OCI-LY3 (cell line): ENCODE measurements around the gene C10orf53.

Experiments used
- H2AFZ ChIP-seq: fragments of 200-600, 300-600 bp; shearing (Covaris generic); 2 replicates; pipeline ENCODE4 v1.6.0; 2014; ENCODE audit warnings: antibody characterized with exemption, low read depth, low read length
- H3K27ac ChIP-seq: fragments of 200-600, 300-600 bp; sonication (generic); 2 replicates; pipeline ENCODE4 v1.5.1; 2014; ENCODE audit warnings: mild to moderate bottlenecking, low read length, moderate library complexity, mixed read lengths
- H3K27me3 ChIP-seq: fragments of 200-600, 300-600 bp; sonication (generic); 2 replicates; pipeline ENCODE4 v1.6.1; 2014; ENCODE audit warnings: low read depth, low read length, mixed read lengths
- H3K36me3 ChIP-seq: fragments of 200-600, 300-600 bp; sonication (generic); replicated peaks from 2 replicates; pipeline ENCODE3; 2014; ENCODE audit warnings: low read depth, low read length, mixed read lengths
- H3K4me1 ChIP-seq: fragments of 300-600, 200-600 bp; sonication (generic); 2 replicates; pipeline ENCODE4 v1.6.1; 2014; ENCODE audit warnings: low read length, mixed read lengths
- H3K4me2 ChIP-seq: fragments of 200-600, 300-600 bp; sonication (generic); 2 replicates; pipeline ENCODE4 v1.6.1; 2014; ENCODE audit warnings: low read length, mixed read lengths
- H3K4me3 ChIP-seq: fragments of 300-600, 200-600 bp; sonication (generic); 2 replicates; pipeline ENCODE4 v1.5.1; 2014; ENCODE audit warnings: antibody characterized with exemption, mild to moderate bottlenecking, low read length, moderate library complexity
- H3K79me2 ChIP-seq: fragments of 300-600, 200-600 bp; shearing (Covaris generic); 2 replicates; pipeline ENCODE4 v1.6.1; 2014; ENCODE audit warnings: mild to moderate bottlenecking, low read length, mixed read lengths
- H3K9ac ChIP-seq: fragments of 300-600, 200-600 bp; shearing (Covaris generic); 2 replicates; pipeline ENCODE4 v1.6.0; 2014; ENCODE audit warnings: mild to moderate bottlenecking, low read length, moderate library complexity
- H3K9me3 ChIP-seq: fragments of 200-600, 300-600 bp; shearing (Covaris generic); 2 replicates; pipeline ENCODE4 v1.6.1; 2014; ENCODE audit warnings: low read length, mixed read lengths; ENCODE audit not compliant: insufficient read depth
- H4K20me1 ChIP-seq: fragments of 200-600, 300-600 bp; sonication (generic); 2 replicates; pipeline ENCODE4 v1.6.1; 2016; ENCODE audit warnings: low read length, mixed read lengths; ENCODE audit not compliant: insufficient read depth
- EZH2phosphoT487 ChIP-seq: fragments of 200-600 bp; shearing (Covaris generic); IDR thresholded peaks from 2 replicates; pipeline ENCODE4 v1.6.1; 2018; ENCODE audit warnings: antibody characterized with exemption, mixed run types, low read depth
- TF ChIP-seq, protein P1 (sequence below): fragments of 200-600, 300-600 bp; sonication (generic); IDR thresholded peaks from 2 replicates; pipeline ENCODE4 v1.5.1; 2014; ENCODE audit warnings: antibody characterized with exemption, low read length, low read depth

Gene C10orf53

DNA sequence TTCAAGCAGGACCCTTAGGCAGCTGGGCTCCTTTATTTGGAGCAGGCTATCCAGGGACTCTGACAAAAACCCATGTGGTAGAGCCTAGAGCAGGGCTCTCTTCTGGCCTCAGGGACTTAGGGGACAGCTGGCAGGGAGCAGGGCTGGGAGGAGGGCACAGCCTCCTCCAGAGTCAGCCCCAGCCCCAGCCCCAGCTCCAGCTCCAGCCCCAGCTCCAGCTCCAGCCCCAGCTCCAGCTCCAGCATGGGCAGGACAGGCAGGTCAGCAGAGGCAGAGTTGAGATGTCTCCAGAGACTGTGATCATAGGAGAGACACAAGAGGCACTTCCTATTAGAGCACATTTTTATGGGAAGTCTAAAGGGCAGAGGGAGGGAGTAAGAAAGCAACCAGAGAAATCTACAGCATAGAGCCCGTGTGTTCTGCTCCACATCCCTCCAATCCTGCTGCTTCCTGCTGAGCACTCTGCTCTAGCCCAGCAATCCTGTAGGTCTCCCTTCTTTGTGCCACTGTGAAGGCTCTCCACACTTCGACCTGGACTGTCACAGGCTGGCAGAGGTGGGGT lies 13.3 kb upstream of the C10orf53 start:
- Histone ChIP-seq H3K36me3 (no peaks in the 10 kb centered on the region), H3K4me2 (no peak overlapping the region), H3K27me3 (no peaks in the 10 kb centered on the region; the same call in 1 of the 2 replicates), H3K4me3 (no peak overlapping the region), H3K79me2 (no peaks in the 10 kb centered on the region), H3K4me1 (no peaks in the 10 kb centered on the region), H2AFZ (no peak overlapping the region), H3K27ac (no peak overlapping the region), H3K9me3 (no peaks in the 10 kb centered on the region), H3K9ac (no peak overlapping the region), H4K20me1 (no peaks in the 10 kb centered on the region)
- TF ChIP-seq EZH2phosphoT487: no peak

- no peak overlapping the region for H3K4me3 ChIP-seq
- H2AFZ ChIP-seq: no peak overlapping the region
- TF ChIP-seq, protein P1, sequence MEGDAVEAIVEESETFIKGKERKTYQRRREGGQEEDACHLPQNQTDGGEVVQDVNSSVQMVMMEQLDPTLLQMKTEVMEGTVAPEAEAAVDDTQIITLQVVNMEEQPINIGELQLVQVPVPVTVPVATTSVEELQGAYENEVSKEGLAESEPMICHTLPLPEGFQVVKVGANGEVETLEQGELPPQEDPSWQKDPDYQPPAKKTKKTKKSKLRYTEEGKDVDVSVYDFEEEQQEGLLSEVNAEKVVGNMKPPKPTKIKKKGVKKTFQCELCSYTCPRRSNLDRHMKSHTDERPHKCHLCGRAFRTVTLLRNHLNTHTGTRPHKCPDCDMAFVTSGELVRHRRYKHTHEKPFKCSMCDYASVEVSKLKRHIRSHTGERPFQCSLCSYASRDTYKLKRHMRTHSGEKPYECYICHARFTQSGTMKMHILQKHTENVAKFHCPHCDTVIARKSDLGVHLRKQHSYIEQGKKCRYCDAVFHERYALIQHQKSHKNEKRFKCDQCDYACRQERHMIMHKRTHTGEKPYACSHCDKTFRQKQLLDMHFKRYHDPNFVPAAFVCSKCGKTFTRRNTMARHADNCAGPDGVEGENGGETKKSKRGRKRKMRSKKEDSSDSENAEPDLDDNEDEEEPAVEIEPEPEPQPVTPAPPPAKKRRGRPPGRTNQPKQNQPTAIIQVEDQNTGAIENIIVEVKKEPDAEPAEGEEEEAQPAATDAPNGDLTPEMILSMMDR: no peak
- TF ChIP-seq EZH2phosphoT487: no peak
- H3K4me1 ChIP-seq: no peaks in the 10 kb centered on the region
- no peak overlapping the region for H3K27ac ChIP-seq
- H3K4me2 ChIP-seq: no peak overlapping the region
- H3K36me3 ChIP-seq: no peaks in the 10 kb centered on the region
- no peaks in the 10 kb centered on the region for H3K79me2 ChIP-seq
- H4K20me1 ChIP-seq: no peaks in the 10 kb centered on the region
- H3K9ac ChIP-seq: no peak overlapping the region
- no peaks in the 10 kb centered on the region for H3K9me3 ChIP-seq
- H3K27me3 ChIP-seq: no peaks in the 10 kb centered on the region; the same call in 1 of the 2 replicates
Measured at GRCh38 chr10:49666685-49667084, 12.8 kb upstream of the C10orf53 start.

DNA sequence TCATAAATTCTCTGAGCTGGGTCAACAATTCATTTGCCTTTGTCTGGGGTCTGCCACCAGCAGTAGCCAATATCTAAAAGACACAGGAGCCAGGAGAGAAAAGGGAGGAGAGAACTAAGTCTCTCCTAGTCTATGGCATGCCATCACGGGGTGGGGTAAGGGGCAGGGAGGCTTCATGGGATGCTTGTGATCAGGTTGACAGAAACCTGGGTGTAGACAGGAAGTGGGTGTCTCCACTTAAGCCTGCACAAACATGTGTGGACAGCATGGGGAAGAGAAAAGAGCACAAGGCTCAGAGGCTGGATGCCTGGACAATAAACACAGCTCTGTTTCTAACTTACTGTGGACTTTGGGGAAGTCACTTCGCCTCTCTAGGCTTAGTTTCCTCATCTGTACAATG lies 11.5 kb upstream of the C10orf53 start:
- Histone ChIP-seq H4K20me1 (no peaks in the 10 kb centered on the region), H3K27ac (no peak overlapping the region), H3K9ac (no peak overlapping the region), H3K79me2 (no peaks in the 10 kb centered on the region), H3K9me3 (no peaks in the 10 kb centered on the region), H3K4me2 (no peak overlapping the region), H3K36me3 (no peaks in the 10 kb centered on the region), H2AFZ (no peak overlapping the region), H3K27me3 (no peaks in the 10 kb centered on the region; the same call in 1 of the 2 replicates), H3K4me3 (no peak overlapping the region), H3K4me1 (no peaks in the 10 kb centered on the region)
- TF ChIP-seq, protein P1: no peak
- TF ChIP-seq EZH2phosphoT487: no peak

DNA sequence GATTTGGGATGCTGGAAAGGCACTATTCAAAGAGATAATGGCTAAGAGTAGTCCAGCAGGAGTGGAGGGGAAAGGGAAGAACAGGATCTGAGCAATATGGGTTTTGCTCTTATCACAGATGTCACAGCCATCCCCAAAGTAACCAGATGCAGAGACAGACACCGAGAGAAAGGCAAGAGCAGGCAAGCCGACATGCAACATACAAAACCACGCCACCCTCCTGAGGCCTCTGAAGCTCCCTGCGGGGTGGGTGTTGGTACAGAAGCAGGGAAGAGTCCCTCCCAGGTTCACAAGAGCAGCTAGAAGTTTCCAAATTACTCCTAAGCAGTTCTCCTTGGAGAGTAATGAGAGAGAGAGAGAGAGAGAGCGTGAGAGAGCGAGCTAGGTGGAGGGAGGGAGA lies 10.8 kb upstream of the C10orf53 start:
- no peak for TF ChIP-seq EZH2phosphoT487
- TF ChIP-seq, protein P1: no peak
- Histone ChIP-seq H4K20me1 (no peaks in the 10 kb centered on the region), H3K27ac (no peak overlapping the region), H3K4me1 (no peaks in the 10 kb centered on the region), H3K27me3 (no peaks in the 10 kb centered on the region; the same call in 1 of the 2 replicates), H3K79me2 (no peaks in the 10 kb centered on the region), H3K4me2 (no peak overlapping the region), H3K9ac (no peak overlapping the region), H3K4me3 (no peak overlapping the region), H3K9me3 (no peaks in the 10 kb centered on the region), H3K36me3 (no peaks in the 10 kb centered on the region), H2AFZ (no peak overlapping the region)
